ENCODE data around the gene CORO2B. TPM values are rescaled to one million over a fixed set of nuclear protein-coding genes. Genes with fewer than 3 reads are reported as not detected.

The CORO2B gene
- polyA plus RNA-seq, 1 of the 3 experiments (the other 2 are of a cell fraction) = 3.6 TPM

- H3K4me2 ChIP-seq = no peak overlapping the region
- H3K4me3 ChIP-seq (ENCODE audit: low read depth in 2 of 2, low read length in 1 of 2) = no peak overlapping the region
- no peak for TF ChIP-seq EP300 (IDR thresholded peaks at IDR 0.05; ENCODE audit: borderline replicate concordance in 1 of 2, low read depth in 1 of 2, low read length in 1 of 2)
- no peak for TF ChIP-seq PBX3 (IDR thresholded peaks at IDR 0.05)
- no peak for TF ChIP-seq TEAD4 (IDR thresholded peaks at IDR 0.05; ENCODE audit: borderline replicate concordance, insufficient read depth)
- TF ChIP-seq NRF1 (IDR thresholded peaks at IDR 0.05; ENCODE audit: low read depth, low read length) = no peak
- TF ChIP-seq POLR2AphosphoS5 (IDR thresholded peaks at IDR 0.05; ENCODE audit: low read depth, low read length) = no peak
- no peak for TF ChIP-seq TCF12 (IDR thresholded peaks at IDR 0.05)
- TF ChIP-seq NFIC (IDR thresholded peaks at IDR 0.05; ENCODE audit: borderline replicate concordance) = no peak
- no peak for TF ChIP-seq MXI1 (IDR thresholded peaks at IDR 0.05; ENCODE audit: low read depth, low read length)
- TF ChIP-seq, protein P1, sequence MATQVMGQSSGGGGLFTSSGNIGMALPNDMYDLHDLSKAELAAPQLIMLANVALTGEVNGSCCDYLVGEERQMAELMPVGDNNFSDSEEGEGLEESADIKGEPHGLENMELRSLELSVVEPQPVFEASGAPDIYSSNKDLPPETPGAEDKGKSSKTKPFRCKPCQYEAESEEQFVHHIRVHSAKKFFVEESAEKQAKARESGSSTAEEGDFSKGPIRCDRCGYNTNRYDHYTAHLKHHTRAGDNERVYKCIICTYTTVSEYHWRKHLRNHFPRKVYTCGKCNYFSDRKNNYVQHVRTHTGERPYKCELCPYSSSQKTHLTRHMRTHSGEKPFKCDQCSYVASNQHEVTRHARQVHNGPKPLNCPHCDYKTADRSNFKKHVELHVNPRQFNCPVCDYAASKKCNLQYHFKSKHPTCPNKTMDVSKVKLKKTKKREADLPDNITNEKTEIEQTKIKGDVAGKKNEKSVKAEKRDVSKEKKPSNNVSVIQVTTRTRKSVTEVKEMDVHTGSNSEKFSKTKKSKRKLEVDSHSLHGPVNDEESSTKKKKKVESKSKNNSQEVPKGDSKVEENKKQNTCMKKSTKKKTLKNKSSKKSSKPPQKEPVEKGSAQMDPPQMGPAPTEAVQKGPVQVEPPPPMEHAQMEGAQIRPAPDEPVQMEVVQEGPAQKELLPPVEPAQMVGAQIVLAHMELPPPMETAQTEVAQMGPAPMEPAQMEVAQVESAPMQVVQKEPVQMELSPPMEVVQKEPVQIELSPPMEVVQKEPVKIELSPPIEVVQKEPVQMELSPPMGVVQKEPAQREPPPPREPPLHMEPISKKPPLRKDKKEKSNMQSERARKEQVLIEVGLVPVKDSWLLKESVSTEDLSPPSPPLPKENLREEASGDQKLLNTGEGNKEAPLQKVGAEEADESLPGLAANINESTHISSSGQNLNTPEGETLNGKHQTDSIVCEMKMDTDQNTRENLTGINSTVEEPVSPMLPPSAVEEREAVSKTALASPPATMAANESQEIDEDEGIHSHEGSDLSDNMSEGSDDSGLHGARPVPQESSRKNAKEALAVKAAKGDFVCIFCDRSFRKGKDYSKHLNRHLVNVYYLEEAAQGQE (IDR thresholded peaks at IDR 0.05; ENCODE audit: low read depth, low read length) = no peak
- TF ChIP-seq RFX5 (IDR thresholded peaks at IDR 0.05; ENCODE audit: low read length) = no peak
- TF ChIP-seq FOXM1 (IDR thresholded peaks at IDR 0.05; ENCODE audit: low read depth) = no peak
- no peaks in the 10 kb centered on the region for H4K20me1 ChIP-seq (ENCODE audit: insufficient read depth)
- WGBS (ENCODE audit: low lambda C conversion rate) = 94% methylated on average over 5 of the region's 5 CpGs
- ChIA-PET POLR2A (no interaction called here), CTCF (interaction anchor here (1.7 to 14.0 kb wide), 3 partner anchors 10 to 111 kb away, joined by 4 to 293 read pairs (median 17); no protein-coding TSS in a partner anchor)
- H3K27me3 ChIP-seq (ENCODE audit: insufficient read depth) = no peaks in the 10 kb centered on the region
- no peak overlapping the region for H3K9ac ChIP-seq
- H3K9me2 ChIP-seq = no peaks in the 10 kb centered on the region
- H3K27ac ChIP-seq (ENCODE audit: low read depth in 2 of 2, low read length in 1 of 2) = no peak overlapping the region
- no peak overlapping the region for H2AFZ ChIP-seq (ENCODE audit: low read depth)
- H3K4me1 ChIP-seq (ENCODE audit: control insufficient read depth in 1 of 2, insufficient read depth in 2 of 2, low read depth in 1 of 2, low read length in 1 of 2) = peaks cover 0 to 7% of the 10 kb centered on the region in 2 experiments; a peak in 1 of 4 replicates
- H3K9me3 ChIP-seq = no peaks in the 10 kb centered on the region
- no peaks in the 10 kb centered on the region for H3K36me3 ChIP-seq (replicated peaks in 1 of 2; ENCODE audit: control insufficient read depth in 1 of 2, insufficient read depth in 2 of 2, low read length in 1 of 2)
- no peaks in the 10 kb centered on the region for H3K79me2 ChIP-seq (ENCODE audit: insufficient read depth)
- no peak for DNase-seq
- H3F3A ChIP-seq (replicated peaks; ENCODE audit: insufficient read depth) = no peaks in the 10 kb centered on the region
Measured at GRCh38 chr15:68564173-68564572, 14.6 kb upstream of the CORO2B start.

- H3K9me2 ChIP-seq = no peaks in the 10 kb centered on the region
- no peak for DNase-seq
- no peak overlapping the region for H3K4me3 ChIP-seq (ENCODE audit: low read depth in 2 of 2, low read length in 1 of 2)
- TF ChIP-seq MEF2A (IDR thresholded peaks at IDR 0.05; ENCODE audit: borderline replicate concordance, low read depth) (no peak), MAX (IDR thresholded peaks at IDR 0.05; ENCODE audit: low read depth) (no peak)
- H3K27me3 ChIP-seq (ENCODE audit: insufficient read depth) = no peaks in the 10 kb centered on the region
- H3K79me2 ChIP-seq (ENCODE audit: insufficient read depth) = no peaks in the 10 kb centered on the region
- no peaks in the 10 kb centered on the region for H3F3A ChIP-seq (replicated peaks; ENCODE audit: insufficient read depth)
- POLR2A ChIA-PET = no interaction called here
- no peak overlapping the region for H3K27ac ChIP-seq (ENCODE audit: low read depth in 2 of 2, low read length in 1 of 2)
- no peak overlapping the region for H2AFZ ChIP-seq (ENCODE audit: low read depth)
- H4K20me1 ChIP-seq (ENCODE audit: insufficient read depth) = no peaks in the 10 kb centered on the region
- H3K36me3 ChIP-seq (replicated peaks in 1 of 2; ENCODE audit: control insufficient read depth in 1 of 2, insufficient read depth in 2 of 2, low read length in 1 of 2) = no peaks in the 10 kb centered on the region
- no peaks in the 10 kb centered on the region for H3K4me1 ChIP-seq (ENCODE audit: control insufficient read depth in 1 of 2, insufficient read depth in 2 of 2, low read depth in 1 of 2, low read length in 1 of 2)
- CTCF ChIA-PET = interaction anchor here (1.3 to 14.0 kb wide), 3 partner anchors 11 to 110 kb away, joined by 3 to 293 read pairs (median 17); no protein-coding TSS in a partner anchor
- H3K4me2 ChIP-seq = no peak overlapping the region
- H3K9ac ChIP-seq = no peak overlapping the region
- H3K9me3 ChIP-seq = no peaks in the 10 kb centered on the region
Measured at GRCh38 chr15:68565234-68565633, 13.6 kb upstream of the CORO2B start.
